GM18505 (cell line): ENCODE measurements around the gene CCDC40.
"Not testable (repeated sequence)": the region's sequence is repeated elsewhere in the genome, so short reads cannot be mapped to it uniquely, and the experiment has no call there.

Experiments
- ATAC-seq: cut with Tn5 transposase; IDR thresholded peaks from one replicate; pipeline ENCODE4 v1.9.1; 2021; ENCODE audit not compliant: unreplicated experiment
- POLR2A ChIP-seq: IDR thresholded peaks from 4 replicates; pipeline ENCODE4 v1.6.1; 2011; ENCODE audit warnings: borderline replicate concordance; ENCODE audit not compliant: insufficient read depth, insufficient read length; ENCODE audit errors: extremely low read depth

The CCDC40 gene

DNA sequence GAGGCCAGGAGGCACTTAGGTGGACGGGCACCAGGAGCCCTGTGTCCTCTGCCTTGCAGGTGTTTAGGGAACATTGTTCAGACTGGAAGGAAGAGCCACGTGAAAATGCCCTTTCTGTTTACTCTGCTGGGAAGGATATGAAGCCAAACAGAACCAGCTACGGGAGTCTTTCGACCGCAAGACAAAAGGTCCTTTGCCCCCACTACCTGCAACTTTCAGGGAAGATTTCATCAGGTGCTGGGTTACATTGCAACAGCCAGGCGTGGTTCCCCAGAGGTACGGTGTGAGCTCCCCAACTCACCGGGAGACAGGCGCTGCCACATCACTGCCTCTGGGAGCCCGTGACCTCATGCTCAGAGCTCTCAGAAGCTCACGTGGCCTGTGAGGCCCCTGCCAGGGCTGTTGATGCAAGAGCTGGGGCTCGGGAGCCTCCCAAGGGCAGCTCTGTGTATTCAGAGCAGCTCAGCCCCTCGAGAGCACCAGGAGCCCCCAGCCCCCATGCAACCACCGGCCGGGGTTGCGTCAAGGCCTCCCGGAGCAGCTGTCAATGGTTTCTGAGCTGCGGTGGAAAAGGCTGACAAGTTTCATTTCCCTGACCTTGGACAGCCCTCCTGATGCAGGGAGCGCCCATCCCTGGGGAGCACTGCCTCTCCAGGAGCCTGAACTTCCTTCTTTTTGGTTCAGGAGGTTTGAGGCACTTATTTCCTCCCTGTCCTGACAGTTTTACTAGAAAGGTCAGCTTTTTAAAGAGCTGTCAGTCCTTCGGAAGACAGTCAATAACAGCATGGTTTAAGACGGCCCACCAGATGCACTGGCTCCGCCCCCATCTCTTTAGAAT, 42.8 kb upstream of the CCDC40 start:
- TF ChIP-seq POLR2A, result no peak
- ATAC-seq, result no peak

DNA sequence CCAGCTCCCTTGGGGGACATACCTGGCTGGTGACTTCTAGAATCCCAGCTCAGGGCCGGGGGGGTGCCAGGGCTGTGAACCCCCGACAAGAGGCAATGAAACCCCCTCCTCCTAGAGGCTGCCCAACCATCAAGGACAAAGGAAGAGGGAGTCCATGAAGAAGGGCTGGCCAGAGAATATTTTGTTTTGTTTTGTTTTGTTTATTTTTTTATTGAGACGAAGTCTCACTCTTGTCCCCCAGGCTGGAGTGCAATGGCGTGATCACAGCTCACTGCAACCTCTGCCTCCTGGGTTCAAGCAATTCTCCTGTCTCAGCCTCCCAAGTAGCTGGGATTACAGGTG, 42.2 kb upstream of the CCDC40 start:
- ATAC-seq, result not testable (repeated sequence)

GRCh38 chr17:79994602-79995001, 41.8 kb upstream of the CCDC40 start:
- no peak for ATAC-seq
- no peak for TF ChIP-seq POLR2A

- ATAC-seq, result no peak
- TF ChIP-seq POLR2A, result no peak
These were observed 40.7 kb upstream of the CCDC40 start for GRCh38 chr17:79995696-79996095.

DNA sequence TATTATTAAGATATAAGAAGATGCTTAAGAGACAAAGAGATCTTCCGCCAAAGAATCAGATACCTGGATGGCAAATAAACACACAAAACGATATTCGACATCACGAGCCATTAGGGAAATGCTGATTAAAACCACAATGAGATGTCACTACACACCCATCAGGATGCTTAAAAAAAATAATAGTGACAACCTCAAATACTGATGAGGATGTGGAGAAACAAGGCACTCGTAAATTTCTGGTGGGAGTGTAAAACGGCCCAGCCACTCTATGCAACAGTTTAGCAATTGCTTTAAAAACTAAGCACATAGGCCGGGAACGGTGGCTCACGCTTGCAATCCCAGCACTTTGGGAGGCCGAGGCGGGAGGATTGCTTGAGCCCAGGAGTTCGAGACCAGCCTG, 40.2 kb upstream of the CCDC40 start:
- no peak for ATAC-seq
- TF ChIP-seq POLR2A, result no peak

GRCh38 chr17:79997011-79997660, 39.3 kb upstream of the CCDC40 start:
- TF ChIP-seq POLR2A, result no peak
- ATAC-seq, result no peak

DNA sequence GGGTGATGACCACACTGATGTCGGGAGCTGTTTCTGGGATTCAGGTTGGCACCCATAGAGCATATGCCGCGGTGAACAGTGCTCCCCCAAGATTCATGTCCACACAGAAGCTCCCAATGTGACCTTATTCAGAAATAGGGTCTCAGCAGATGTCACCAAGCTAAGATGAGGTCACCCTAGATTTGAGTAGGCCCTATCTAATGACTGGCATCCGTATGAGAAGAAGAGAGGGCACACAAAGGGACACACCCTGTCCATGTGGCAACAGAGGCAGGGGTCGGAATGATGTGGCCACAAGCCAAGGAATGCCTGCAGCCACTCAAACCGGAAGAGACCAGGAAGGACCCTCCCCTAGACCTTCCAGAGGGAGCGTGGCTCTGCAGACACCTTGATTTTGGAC, 36.3 kb upstream of the CCDC40 start:
- no peak for ATAC-seq
- TF ChIP-seq POLR2A, result no peak

DNA sequence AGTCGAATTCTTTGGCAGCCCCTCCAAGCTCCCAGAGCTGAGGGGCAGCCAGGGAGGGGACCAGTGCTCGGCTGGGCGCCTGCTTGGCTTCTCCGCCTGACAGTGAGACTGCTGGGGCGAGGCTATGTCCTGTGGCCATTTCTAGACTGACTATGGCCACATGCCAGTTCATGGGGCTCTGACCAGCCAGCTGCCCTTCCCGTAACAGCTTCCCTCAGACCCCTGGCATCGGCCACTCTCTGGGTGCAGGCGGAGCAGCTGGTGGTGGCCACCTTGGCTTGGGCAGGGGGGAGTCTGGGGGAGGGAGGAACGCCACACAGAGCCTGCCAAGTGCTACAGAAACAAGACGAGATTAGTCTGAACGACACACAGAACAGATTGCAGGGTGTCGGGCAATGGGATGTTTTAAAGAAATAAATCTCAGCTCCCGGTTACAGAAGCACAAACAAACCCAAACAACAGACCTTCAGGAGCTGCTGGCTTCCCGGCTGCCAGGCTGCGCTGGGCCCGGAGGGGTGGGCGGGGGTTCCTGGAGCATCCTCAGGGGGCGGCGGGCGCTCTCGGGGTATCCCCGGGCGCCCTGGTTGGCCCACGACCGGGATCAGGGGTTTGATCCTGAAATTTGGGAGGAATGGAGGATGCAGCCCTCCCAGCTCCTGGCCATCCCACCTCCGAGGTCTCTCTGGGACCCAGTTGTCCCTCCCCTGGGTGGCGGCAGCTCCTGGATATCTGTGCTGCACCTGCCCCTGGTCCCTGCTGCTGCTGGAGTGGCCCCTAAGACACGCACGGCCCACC, 35.3 kb upstream of the CCDC40 start:
- no peak for TF ChIP-seq POLR2A
- ATAC-seq, result no peak

DNA sequence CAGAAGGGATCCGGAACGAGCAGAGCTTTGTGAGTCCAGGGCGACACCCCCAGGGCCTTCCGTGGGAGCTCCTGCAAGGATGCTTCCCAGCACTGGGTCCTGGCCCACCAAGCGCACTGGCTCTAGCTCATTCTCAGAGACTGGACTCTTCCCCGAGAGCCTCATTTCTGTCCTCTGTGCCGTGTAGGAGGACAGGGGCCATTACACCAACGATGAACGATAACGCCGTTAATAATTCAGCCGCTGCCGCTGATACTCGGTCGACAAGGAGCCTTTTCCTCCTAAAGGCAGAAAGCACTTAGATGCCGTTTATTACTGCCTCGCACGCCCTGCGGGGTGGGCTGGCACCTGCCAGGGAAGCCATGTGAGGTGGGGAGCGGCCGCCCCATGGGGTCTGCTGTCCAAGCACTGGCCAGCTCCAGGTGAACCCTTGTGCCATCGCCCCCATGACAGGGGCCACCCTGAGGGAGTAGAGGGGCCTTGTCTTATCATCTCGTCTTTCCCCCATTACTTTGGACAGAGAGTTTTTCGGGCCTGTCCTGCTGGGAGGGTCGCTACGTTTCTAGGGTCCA, 34.3 kb upstream of the CCDC40 start:
- no peak for ATAC-seq
- no peak for TF ChIP-seq POLR2A

DNA sequence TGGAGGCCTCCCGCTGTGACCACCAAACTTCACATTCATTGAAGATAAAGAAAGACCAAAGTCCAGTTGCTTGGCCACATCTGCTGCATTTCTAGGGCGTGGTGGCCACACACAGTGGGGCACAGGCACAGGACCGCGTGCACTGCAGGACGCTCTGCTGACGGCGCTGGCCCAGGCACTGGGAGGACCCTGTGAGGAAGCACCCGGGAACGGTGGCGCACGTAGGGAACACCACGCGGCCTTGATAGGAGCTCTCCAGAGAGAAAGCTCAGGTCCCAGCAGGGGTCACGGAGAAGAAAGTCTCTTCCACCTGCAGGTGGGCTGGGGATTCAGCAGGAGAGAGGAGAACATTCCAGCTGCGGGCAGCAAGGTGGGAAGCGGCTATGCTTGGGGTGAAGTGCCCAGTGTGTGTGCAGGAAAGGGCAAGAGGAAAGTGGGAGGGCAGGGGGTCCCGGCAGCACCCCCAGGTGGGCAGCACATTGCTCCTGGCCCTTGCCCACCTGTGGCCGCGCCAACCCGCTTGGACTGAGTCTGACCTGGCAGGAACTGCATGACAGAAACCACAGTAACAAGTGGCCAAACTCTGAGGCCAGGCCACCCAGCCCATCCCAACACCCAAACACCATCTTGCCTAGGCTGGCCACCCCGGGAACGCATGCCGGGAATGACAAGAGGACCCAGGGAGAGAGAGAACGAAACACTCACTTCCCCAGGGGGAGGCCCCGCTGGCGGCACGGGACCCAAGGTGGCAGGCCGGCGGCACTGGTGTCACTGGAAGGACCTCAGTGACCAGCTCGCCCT, 33.6 kb upstream of the CCDC40 start:
- TF ChIP-seq POLR2A, result no peak
- ATAC-seq, result no peak

- TF ChIP-seq POLR2A, result no peak
- no peak for ATAC-seq
These were observed 32.5 kb upstream of the CCDC40 start for GRCh38 chr17:80003969-80004368.

DNA sequence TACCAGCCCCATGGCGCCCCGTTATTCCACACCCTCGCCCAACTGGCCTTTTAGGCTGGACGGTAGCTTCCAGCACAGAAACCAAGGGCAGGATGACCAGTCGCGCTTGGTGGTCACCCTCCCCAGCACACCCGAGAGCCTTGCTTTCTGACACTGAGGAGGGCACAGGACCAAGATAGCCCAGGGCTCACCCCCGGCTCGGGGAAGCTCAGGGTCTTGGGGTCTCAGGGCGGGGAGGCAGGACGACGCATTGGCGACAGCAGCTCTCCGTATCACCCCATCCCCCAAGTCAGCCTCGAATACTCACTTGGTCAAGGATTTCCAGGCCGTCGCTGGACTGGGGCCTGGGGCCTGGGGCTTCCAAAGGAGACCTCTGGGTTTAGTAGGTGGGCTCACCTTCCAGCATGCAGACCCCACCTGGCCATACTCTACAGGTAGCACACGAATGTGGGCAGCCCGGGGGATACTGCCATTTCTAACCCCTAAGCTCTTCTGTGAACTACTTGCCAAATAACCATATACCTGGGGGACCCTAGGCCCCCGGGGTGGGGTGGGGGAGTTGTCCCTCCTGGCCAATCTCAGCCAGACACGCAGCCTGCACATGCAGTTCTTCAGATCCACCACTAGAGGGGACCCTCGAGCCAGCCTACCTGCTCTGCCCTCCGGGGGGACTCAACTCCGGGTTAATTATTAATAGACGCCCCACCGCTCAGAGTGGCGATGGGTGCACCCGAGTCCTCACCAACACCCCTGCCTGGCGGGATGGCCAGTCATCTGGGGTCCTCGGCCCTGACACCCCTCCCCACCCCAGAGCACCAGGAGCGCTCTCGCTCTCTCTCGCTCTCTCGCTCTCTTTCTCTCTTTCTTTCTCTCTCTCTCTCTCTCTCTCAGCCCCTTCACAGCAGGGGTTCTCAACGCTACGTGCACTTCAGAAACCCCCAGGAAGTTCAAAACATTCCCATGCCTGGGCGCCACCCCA, 30.8 kb upstream of the CCDC40 start:
- ATAC-seq, result no peak
- TF ChIP-seq POLR2A, result no peak

GRCh38 chr17:80006339-80006720, 30.1 kb upstream of the CCDC40 start:
- no peak for TF ChIP-seq POLR2A

More at GRCh38 chr17:80006339-80006720, 30.1 kb upstream of the CCDC40 start:
- ATAC-seq, result no peak
